ENCODE data around the gene C13orf46. TPM values are rescaled to one million over a fixed set of nuclear protein-coding genes. Genes with fewer than 3 reads are reported as not detected.

The C13orf46 gene
- polyA plus RNA-seq, 2 of the 4 experiments (the other 2 are of a cell fraction) = 0.05 to 0.13 TPM

DNA sequence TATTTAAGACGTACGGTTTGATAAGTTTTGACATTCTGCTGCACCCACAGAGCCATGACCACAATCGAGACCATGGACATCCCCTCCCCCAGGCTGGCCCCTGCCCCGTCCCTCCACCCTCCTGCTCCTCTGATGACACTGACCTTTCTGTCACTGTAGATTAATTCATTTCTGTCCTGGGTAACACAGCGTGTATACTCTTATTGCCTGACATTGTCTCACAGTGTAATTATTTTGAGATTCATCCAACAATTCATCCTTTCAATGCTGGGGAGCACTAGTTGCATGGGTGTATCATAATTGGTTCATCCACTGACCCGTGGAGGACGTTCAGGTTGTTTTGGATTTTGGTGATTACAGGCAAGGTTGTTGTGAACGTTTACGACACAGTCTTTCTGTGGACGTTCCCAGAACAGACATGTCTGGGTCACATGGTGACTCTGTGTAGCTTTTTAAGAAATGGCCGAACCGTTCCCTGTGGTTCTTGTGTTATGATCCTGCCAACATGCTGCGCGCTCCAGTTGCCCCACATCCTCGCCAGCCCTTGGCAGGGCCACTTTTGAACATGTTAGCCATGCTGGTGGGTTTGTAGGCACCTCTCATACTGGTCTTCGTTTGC is 41.9 kb downstream of the C13orf46 start (continued):
- TF ChIP-seq USF2 (IDR thresholded peaks at IDR 0.05) (no peak), HDAC2 (IDR thresholded peaks at IDR 0.05) (no peak), JUNB (IDR thresholded peaks at IDR 0.05) (no peak), PHF8 (IDR thresholded peaks at IDR 0.05; ENCODE audit: borderline replicate concordance, low read depth) (no peak), EHF (CRISPR knock-in tag; IDR thresholded peaks at IDR 0.05) (no peak), RNF2 (IDR thresholded peaks at IDR 0.05; ENCODE audit: borderline replicate concordance, low read depth) (no peak)

GRCh38 chr13:113930671-113931637 is 42.9 kb downstream of the C13orf46 start:
- H3K9me3 ChIP-seq = no peaks in the 10 kb centered on the region
- no peak overlapping the region for H3K4me2 ChIP-seq
- H3K4me3 ChIP-seq = no peak overlapping the region
- DNase-seq (ENCODE audit: low read depth in 1 of 2, low spot score in 1 of 2) = no peak
- ChIA-PET POLR2A (no interaction called here), CTCF (no interaction called here)
- no peak for ATAC-seq
- no peak for TF ChIP-seq ZFP36 (IDR thresholded peaks at IDR 0.05; ENCODE audit: borderline replicate concordance, partially characterized antibody)
- TF ChIP-seq ZSCAN20 (CRISPR knock-in tag; IDR thresholded peaks at IDR 0.05) = no peak
- no peak for TF ChIP-seq RNF2 (IDR thresholded peaks at IDR 0.05; ENCODE audit: borderline replicate concordance, low read depth)
- no peak for TF ChIP-seq CEBPB (IDR thresholded peaks at IDR 0.05)
- H3K27ac ChIP-seq = no peak overlapping the region
- no peak for FAIRE-seq
- 86% methylated on average over 11 of the region's 36 CpGs for WGBS (ENCODE audit: missing lambda C conversion rate)
- no peaks in the 10 kb centered on the region for H3K4me1 ChIP-seq

- ChIA-PET CTCF (no interaction called here), POLR2A (no interaction called here)
- no peak overlapping the region for H3K27ac ChIP-seq
- no peaks in the 10 kb centered on the region for H3K4me1 ChIP-seq
- FAIRE-seq (no peak), DNase-seq (ENCODE audit: low read depth in 1 of 2, low spot score in 1 of 2) (no peak), ATAC-seq (peak in 1 of 2 experiments; percentile 48; a peak in 3 of 6 replicates)
- no peak overlapping the region for H3K4me3 ChIP-seq
- TF ChIP-seq POLR2A (IDR thresholded peaks at IDR 0.05; ENCODE audit: low read length) = no peak
- 0 out of 5 replicates have a peak, but pooled peaks of 1 of the 2 experiments have one; percentile 23 for TF ChIP-seq RAD21 (conservative IDR thresholded peaks at IDR 0.05 in 1 of 2, IDR thresholded peaks at IDR 0.05 in 1 of 2)
- H3K4me2 ChIP-seq = no peak overlapping the region
- WGBS (ENCODE audit: missing lambda C conversion rate) = 59% methylated on average over 11 of the region's 38 CpGs
- no peaks in the 10 kb centered on the region for H3K9me3 ChIP-seq
These were observed 44.0 kb downstream of the C13orf46 start for GRCh38 chr13:113929628-113930615.

- no peak for FAIRE-seq
- Histone ChIP-seq H3K4me1 (no peaks in the 10 kb centered on the region), H3K27ac (no peak overlapping the region), H3K4me3 (no peak overlapping the region), H3K9me3 (no peaks in the 10 kb centered on the region), H3K4me2 (no peak overlapping the region)
- no peak for TF ChIP-seq CBX2 (IDR thresholded peaks at IDR 0.05; ENCODE audit: borderline replicate concordance, low read depth)
- TF ChIP-seq MYC (IDR thresholded peaks at IDR 0.05; ENCODE audit: borderline replicate concordance, low read length) = no peak
- TF ChIP-seq, protein P1, sequence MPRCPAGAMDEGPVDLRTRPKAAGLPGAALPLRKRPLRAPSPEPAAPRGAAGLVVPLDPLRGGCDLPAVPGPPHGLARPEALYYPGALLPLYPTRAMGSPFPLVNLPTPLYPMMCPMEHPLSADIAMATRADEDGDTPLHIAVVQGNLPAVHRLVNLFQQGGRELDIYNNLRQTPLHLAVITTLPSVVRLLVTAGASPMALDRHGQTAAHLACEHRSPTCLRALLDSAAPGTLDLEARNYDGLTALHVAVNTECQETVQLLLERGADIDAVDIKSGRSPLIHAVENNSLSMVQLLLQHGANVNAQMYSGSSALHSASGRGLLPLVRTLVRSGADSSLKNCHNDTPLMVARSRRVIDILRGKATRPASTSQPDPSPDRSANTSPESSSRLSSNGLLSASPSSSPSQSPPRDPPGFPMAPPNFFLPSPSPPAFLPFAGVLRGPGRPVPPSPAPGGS (IDR thresholded peaks at IDR 0.05) = no peak
- TF ChIP-seq, protein P2, sequence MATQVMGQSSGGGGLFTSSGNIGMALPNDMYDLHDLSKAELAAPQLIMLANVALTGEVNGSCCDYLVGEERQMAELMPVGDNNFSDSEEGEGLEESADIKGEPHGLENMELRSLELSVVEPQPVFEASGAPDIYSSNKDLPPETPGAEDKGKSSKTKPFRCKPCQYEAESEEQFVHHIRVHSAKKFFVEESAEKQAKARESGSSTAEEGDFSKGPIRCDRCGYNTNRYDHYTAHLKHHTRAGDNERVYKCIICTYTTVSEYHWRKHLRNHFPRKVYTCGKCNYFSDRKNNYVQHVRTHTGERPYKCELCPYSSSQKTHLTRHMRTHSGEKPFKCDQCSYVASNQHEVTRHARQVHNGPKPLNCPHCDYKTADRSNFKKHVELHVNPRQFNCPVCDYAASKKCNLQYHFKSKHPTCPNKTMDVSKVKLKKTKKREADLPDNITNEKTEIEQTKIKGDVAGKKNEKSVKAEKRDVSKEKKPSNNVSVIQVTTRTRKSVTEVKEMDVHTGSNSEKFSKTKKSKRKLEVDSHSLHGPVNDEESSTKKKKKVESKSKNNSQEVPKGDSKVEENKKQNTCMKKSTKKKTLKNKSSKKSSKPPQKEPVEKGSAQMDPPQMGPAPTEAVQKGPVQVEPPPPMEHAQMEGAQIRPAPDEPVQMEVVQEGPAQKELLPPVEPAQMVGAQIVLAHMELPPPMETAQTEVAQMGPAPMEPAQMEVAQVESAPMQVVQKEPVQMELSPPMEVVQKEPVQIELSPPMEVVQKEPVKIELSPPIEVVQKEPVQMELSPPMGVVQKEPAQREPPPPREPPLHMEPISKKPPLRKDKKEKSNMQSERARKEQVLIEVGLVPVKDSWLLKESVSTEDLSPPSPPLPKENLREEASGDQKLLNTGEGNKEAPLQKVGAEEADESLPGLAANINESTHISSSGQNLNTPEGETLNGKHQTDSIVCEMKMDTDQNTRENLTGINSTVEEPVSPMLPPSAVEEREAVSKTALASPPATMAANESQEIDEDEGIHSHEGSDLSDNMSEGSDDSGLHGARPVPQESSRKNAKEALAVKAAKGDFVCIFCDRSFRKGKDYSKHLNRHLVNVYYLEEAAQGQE (IDR thresholded peaks at IDR 0.05) = no peak
- TF ChIP-seq HOXB5 (CRISPR knock-in tag; IDR thresholded peaks at IDR 0.05) = no peak
- TF ChIP-seq KDM5A (IDR thresholded peaks at IDR 0.05) = no peak
- TF ChIP-seq EP300 (IDR thresholded peaks at IDR 0.05) = no peak
- no peak for TF ChIP-seq CEBPB (IDR thresholded peaks at IDR 0.05)
- TF ChIP-seq CHD2 (IDR thresholded peaks at IDR 0.05; ENCODE audit: low read length, partially characterized antibody) = no peak
- no peak for TF ChIP-seq ZSCAN20 (CRISPR knock-in tag; IDR thresholded peaks at IDR 0.05)
- TF ChIP-seq JUN (IDR thresholded peaks at IDR 0.05) = no peak
- CTCF ChIA-PET = no interaction called here
- POLR2A ChIA-PET = no interaction called here
- no peak for DNase-seq (ENCODE audit: low read depth in 1 of 2, low spot score in 1 of 2)
- WGBS (ENCODE audit: missing lambda C conversion rate) = 70% methylated on average over 5 of the region's 26 CpGs
- peak in 1 of 2 experiments; percentile 21; a peak in 1 of 6 replicates for ATAC-seq
These were observed 44.9 kb downstream of the C13orf46 start for GRCh38 chr13:113928685-113929627.
